Measurements from ENCODE around the gene ARHGAP31. TPM values are rescaled to one million over a fixed set of nuclear protein-coding genes. Genes with fewer than 3 reads are reported as not detected.
"Not testable (repeated sequence)": the region's sequence is repeated elsewhere in the genome, so short reads cannot be mapped to it uniquely, and the experiment has no call there.

The ARHGAP31 gene
- total RNA-seq, 1 donor, result 15.1 TPM

- no peak overlapping the region for H3K4me3 ChIP-seq (ENCODE audit: low read depth, low read length)
- no peak for DNase-seq (ENCODE audit: low read depth)
- TF ChIP-seq CTCF (IDR thresholded peaks at IDR 0.05; ENCODE audit: insufficient read depth, low read depth, low read length), result no peak
These were observed 55.3 kb downstream of the ARHGAP31 start for GRCh38 chr3:119349354-119350041.

- no peak for DNase-seq (ENCODE audit: low read depth)
- TF ChIP-seq CTCF (IDR thresholded peaks at IDR 0.05; ENCODE audit: insufficient read depth, low read depth, low read length), result no peak
- no peak overlapping the region for H3K4me3 ChIP-seq (ENCODE audit: low read depth, low read length)
These were observed 55.9 kb downstream of the ARHGAP31 start for GRCh38 chr3:119350114-119350513.

GRCh38 chr3:119351581-119351980, 57.4 kb downstream of the ARHGAP31 start:
- no peak for DNase-seq (ENCODE audit: low read depth)
- TF ChIP-seq CTCF (IDR thresholded peaks at IDR 0.05; ENCODE audit: insufficient read depth, low read depth, low read length), result no peak
- H3K4me3 ChIP-seq (ENCODE audit: low read depth, low read length), result no peak overlapping the region

GRCh38 chr3:119352034-119352609, 57.9 kb downstream of the ARHGAP31 start:
- no peak overlapping the region for H3K4me3 ChIP-seq (ENCODE audit: low read depth, low read length)
- DNase-seq (ENCODE audit: low read depth), result no peak
- no peak for TF ChIP-seq CTCF (IDR thresholded peaks at IDR 0.05; ENCODE audit: insufficient read depth, low read depth, low read length)

GRCh38 chr3:119352863-119353527, 58.8 kb downstream of the ARHGAP31 start:
- DNase-seq (ENCODE audit: low read depth), result peak; percentile 83

GRCh38 chr3:119355608-119356007, 61.4 kb downstream of the ARHGAP31 start:
- not testable (repeated sequence) for DNase-seq (ENCODE audit: low read depth); H3K4me3 ChIP-seq (ENCODE audit: low read depth, low read length)

More at GRCh38 chr3:119352863-119353527, 58.8 kb downstream of the ARHGAP31 start:
- TF ChIP-seq CTCF (IDR thresholded peaks at IDR 0.05; ENCODE audit: insufficient read depth, low read depth, low read length), result peak; percentile 58
- no peak overlapping the region for H3K4me3 ChIP-seq (ENCODE audit: low read depth, low read length)

- no peak for TF ChIP-seq CTCF (IDR thresholded peaks at IDR 0.05; ENCODE audit: insufficient read depth, low read depth, low read length)
- DNase-seq (ENCODE audit: low read depth), result peak; percentile 23
These were observed 62.5 kb downstream of the ARHGAP31 start for GRCh38 chr3:119356646-119357045.

More at GRCh38 chr3:119356646-119357045, 62.5 kb downstream of the ARHGAP31 start:
- no peak overlapping the region for H3K4me3 ChIP-seq (ENCODE audit: low read depth, low read length)

Measured in fibroblast of villous mesenchyme (primary cell).